ENCODE measurements around the gene USP11. TPM values are rescaled to one million over a fixed set of nuclear protein-coding genes. Genes with fewer than 3 reads are reported as not detected.

The USP11 gene
- total RNA-seq, 1 experiment from 2014 or later = 72.0 TPM

GRCh38 chrX:47229427-47229826 lies 3.4 kb upstream of the USP11 start:
- BruUV-seq (replicated peaks) = no TSS peak
- CTCF ChIA-PET = no interaction called here

GRCh38 chrX:47230136-47230868 lies 2.5 kb upstream of the USP11 start:
- no TSS peak for BruUV-seq (replicated peaks)
- H3K36me3 Mint-ChIP-seq (ENCODE audit: insufficient read depth, unreplicated experiment) = peaks cover 61% of the 10 kb centered on the region
- intact Hi-C loops (cut with micrococcal nuclease; ENCODE audit: unreplicated experiment) = loop anchor here (5.0 kb wide), 1 partner anchor 67 kb away; no protein-coding TSS in a partner anchor
- TF ChIP-seq, protein P1, sequence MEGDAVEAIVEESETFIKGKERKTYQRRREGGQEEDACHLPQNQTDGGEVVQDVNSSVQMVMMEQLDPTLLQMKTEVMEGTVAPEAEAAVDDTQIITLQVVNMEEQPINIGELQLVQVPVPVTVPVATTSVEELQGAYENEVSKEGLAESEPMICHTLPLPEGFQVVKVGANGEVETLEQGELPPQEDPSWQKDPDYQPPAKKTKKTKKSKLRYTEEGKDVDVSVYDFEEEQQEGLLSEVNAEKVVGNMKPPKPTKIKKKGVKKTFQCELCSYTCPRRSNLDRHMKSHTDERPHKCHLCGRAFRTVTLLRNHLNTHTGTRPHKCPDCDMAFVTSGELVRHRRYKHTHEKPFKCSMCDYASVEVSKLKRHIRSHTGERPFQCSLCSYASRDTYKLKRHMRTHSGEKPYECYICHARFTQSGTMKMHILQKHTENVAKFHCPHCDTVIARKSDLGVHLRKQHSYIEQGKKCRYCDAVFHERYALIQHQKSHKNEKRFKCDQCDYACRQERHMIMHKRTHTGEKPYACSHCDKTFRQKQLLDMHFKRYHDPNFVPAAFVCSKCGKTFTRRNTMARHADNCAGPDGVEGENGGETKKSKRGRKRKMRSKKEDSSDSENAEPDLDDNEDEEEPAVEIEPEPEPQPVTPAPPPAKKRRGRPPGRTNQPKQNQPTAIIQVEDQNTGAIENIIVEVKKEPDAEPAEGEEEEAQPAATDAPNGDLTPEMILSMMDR (IDR thresholded peaks at IDR 0.05; ENCODE audit: unreplicated experiment) = no peak
- H3K27me3 Mint-ChIP-seq (ENCODE audit: unreplicated experiment) = no peaks in the 10 kb centered on the region
- H3K27ac Mint-ChIP-seq (ENCODE audit: unreplicated experiment) = peak overlapping the region; percentile 83
- peak overlapping the region; percentile 31 for H3K4me3 Mint-ChIP-seq (ENCODE audit: low read depth, unreplicated experiment)
- DNase-seq = no peak
- CTCF ChIA-PET = no interaction called here
- peaks cover 12% of the 10 kb centered on the region for H3K4me1 Mint-ChIP-seq (ENCODE audit: low read depth, unreplicated experiment)
- H3K9me3 Mint-ChIP-seq (ENCODE audit: low read depth, unreplicated experiment) = peaks cover 4% of the 10 kb centered on the region

More at GRCh38 chrX:47229427-47229826, 3.4 kb upstream of the USP11 start:
- no peak overlapping the region for H3K4me3 Mint-ChIP-seq (ENCODE audit: low read depth, unreplicated experiment)
- intact Hi-C loops (cut with micrococcal nuclease; ENCODE audit: unreplicated experiment) = no loop called here
- TF ChIP-seq, protein P1 (IDR thresholded peaks at IDR 0.05; ENCODE audit: unreplicated experiment) = no peak
- H3K27ac Mint-ChIP-seq (ENCODE audit: unreplicated experiment) = peak overlapping the region; percentile 83
- H3K9me3 Mint-ChIP-seq (ENCODE audit: low read depth, unreplicated experiment) = peaks cover 4% of the 10 kb centered on the region
- H3K27me3 Mint-ChIP-seq (ENCODE audit: unreplicated experiment) = no peaks in the 10 kb centered on the region
- peaks cover 9% of the 10 kb centered on the region for H3K4me1 Mint-ChIP-seq (ENCODE audit: low read depth, unreplicated experiment)
- peaks cover 65% of the 10 kb centered on the region for H3K36me3 Mint-ChIP-seq (ENCODE audit: insufficient read depth, unreplicated experiment)
- DNase-seq = no peak

DNA sequence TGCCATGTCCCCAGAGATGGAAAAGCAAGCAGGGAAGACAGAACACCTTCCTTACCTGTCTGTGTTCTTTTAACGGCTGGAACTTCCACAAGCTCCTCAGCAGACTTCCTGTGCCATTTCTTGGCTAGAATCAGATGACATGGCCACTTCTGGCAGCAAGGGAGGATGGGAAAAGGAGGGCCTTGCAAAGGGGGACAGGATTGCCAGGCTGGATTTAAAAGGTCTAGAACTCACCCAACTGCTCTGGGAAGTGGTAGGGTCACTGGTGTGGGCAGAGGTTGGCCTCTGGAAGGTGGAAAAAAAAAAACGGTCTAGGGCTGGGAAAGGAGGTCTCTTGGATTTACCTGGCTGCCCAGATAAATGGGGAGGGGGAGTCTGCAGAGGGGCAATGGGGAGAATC lies 1.6 kb upstream of the USP11 start:
- H3K9me3 Mint-ChIP-seq (ENCODE audit: low read depth, unreplicated experiment) = peaks cover 4% of the 10 kb centered on the region
- peaks cover 68% of the 10 kb centered on the region for H3K36me3 Mint-ChIP-seq (ENCODE audit: insufficient read depth, unreplicated experiment)
- no peaks in the 10 kb centered on the region for H3K27me3 Mint-ChIP-seq (ENCODE audit: unreplicated experiment)
- intact Hi-C loops (cut with micrococcal nuclease; ENCODE audit: unreplicated experiment) = loop anchor here (5.0 kb wide), 1 partner anchor 66 kb away; no protein-coding TSS in a partner anchor
- peak overlapping the region; percentile 98 for H3K27ac Mint-ChIP-seq (ENCODE audit: unreplicated experiment)
- H3K4me3 Mint-ChIP-seq (ENCODE audit: low read depth, unreplicated experiment) = no peak overlapping the region
- TF ChIP-seq, protein P1 (IDR thresholded peaks at IDR 0.05; ENCODE audit: unreplicated experiment) = no peak
- H3K4me1 Mint-ChIP-seq (ENCODE audit: low read depth, unreplicated experiment) = peaks cover 18% of the 10 kb centered on the region
- CTCF ChIA-PET = no interaction called here
- no TSS peak for BruUV-seq (replicated peaks)
- DNase-seq = no peak

GRCh38 chrX:47232197-47232802 lies 509 bp upstream of the USP11 start:
- Mint-ChIP-seq H3K36me3 (ENCODE audit: insufficient read depth, unreplicated experiment) (peaks cover 60% of the 10 kb centered on the region), H3K4me3 (ENCODE audit: low read depth, unreplicated experiment) (peak overlapping the region; percentile 89), H3K4me1 (ENCODE audit: low read depth, unreplicated experiment) (peaks cover 18% of the 10 kb centered on the region), H3K9me3 (ENCODE audit: low read depth, unreplicated experiment) (peaks cover 4% of the 10 kb centered on the region), H3K27ac (ENCODE audit: unreplicated experiment) (peak overlapping the region; percentile 98), H3K27me3 (ENCODE audit: unreplicated experiment) (no peaks in the 10 kb centered on the region)
- TF ChIP-seq, protein P1 (IDR thresholded peaks at IDR 0.05; ENCODE audit: unreplicated experiment) = no peak
- DNase-seq = no peak
- no TSS peak for BruUV-seq (replicated peaks)
- intact Hi-C loops (cut with micrococcal nuclease; ENCODE audit: unreplicated experiment) = loop anchor here (5.0 kb wide), 1 partner anchor 65 kb away; no protein-coding TSS in a partner anchor
- CTCF ChIA-PET = interaction anchor here (1.7 kb wide), 1 partner anchor 65 kb away, joined by 5 read pairs; no protein-coding TSS in a partner anchor
